ACHN (cell line): ENCODE measurements around the gene AIG1.
"Not testable (repeated sequence)": the region's sequence is repeated elsewhere in the genome, so short reads cannot be mapped to it uniquely, and the experiment has no call there.

Source experiments
- DNase-seq: peaks from one replicate; pipeline ENCODE4 v3.0.0-alpha.2; 2015
- in situ Hi-C: cut with HindIII; loops from 2 replicates; pipeline ENCODE4 v1.10.0; 2017; ENCODE audit warnings: low sequenced_read_pairs, low pct_ligation_motif_present, low pct_unique_long_range_greater_than_20kb

Gene AIG1

GRCh38 chr6:143112084-143112768, 51.5 kb downstream of the AIG1 start:
- in situ Hi-C loops, result no loop called here
- no peak for DNase-seq

- DNase-seq, result no peak
- in situ Hi-C loops, result no loop called here
Measured at GRCh38 chr6:143112837-143113236, 52.1 kb downstream of the AIG1 start.

- in situ Hi-C loops, result no loop called here
- DNase-seq, result no peak
Measured at GRCh38 chr6:143115728-143116127, 55.0 kb downstream of the AIG1 start.

- in situ Hi-C loops, result no loop called here
- DNase-seq, result no peak
Measured at GRCh38 chr6:143117108-143117507, 56.4 kb downstream of the AIG1 start.

GRCh38 chr6:143119260-143119659, 58.6 kb downstream of the AIG1 start:
- in situ Hi-C loops, result no loop called here
- DNase-seq, result no peak

GRCh38 chr6:143123081-143123480, 62.4 kb downstream of the AIG1 start:
- in situ Hi-C loops, result no loop called here
- no peak for DNase-seq

GRCh38 chr6:143123941-143124340, 63.3 kb downstream of the AIG1 start:
- in situ Hi-C loops, result no loop called here

GRCh38 chr6:143125455-143125854, 64.8 kb downstream of the AIG1 start:
- in situ Hi-C loops, result no loop called here
- no peak for DNase-seq

More at GRCh38 chr6:143123941-143124340, 63.3 kb downstream of the AIG1 start:
- DNase-seq, result no peak

GRCh38 chr6:143125864-143126573, 65.3 kb downstream of the AIG1 start:
- DNase-seq, result peak; percentile 24

GRCh38 chr6:143126574-143126941, 65.9 kb downstream of the AIG1 start:
- DNase-seq, result no peak
- in situ Hi-C loops, result no loop called here

More at GRCh38 chr6:143125864-143126573, 65.3 kb downstream of the AIG1 start:
- in situ Hi-C loops, result no loop called here

- in situ Hi-C loops, result no loop called here
- DNase-seq, result no peak
Measured at GRCh38 chr6:143127941-143128680, 67.4 kb downstream of the AIG1 start.

GRCh38 chr6:143128681-143129015, 68.0 kb downstream of the AIG1 start:
- in situ Hi-C loops, result no loop called here
- DNase-seq, result no peak

GRCh38 chr6:143130928-143131327, 70.2 kb downstream of the AIG1 start:
- in situ Hi-C loops, result no loop called here
- no peak for DNase-seq

GRCh38 chr6:143135325-143135724, 74.6 kb downstream of the AIG1 start:
- in situ Hi-C loops, result no loop called here
- no peak for DNase-seq

GRCh38 chr6:143135797-143136561, 75.3 kb downstream of the AIG1 start:
- no peak for DNase-seq
- in situ Hi-C loops, result no loop called here

- no peak for DNase-seq
- in situ Hi-C loops, result no loop called here
Measured at GRCh38 chr6:143136647-143137046, 76.0 kb downstream of the AIG1 start.

- in situ Hi-C loops, result no loop called here
- DNase-seq, result no peak
Measured at GRCh38 chr6:143139239-143139784, 78.6 kb downstream of the AIG1 start.

GRCh38 chr6:143139884-143140283, 79.2 kb downstream of the AIG1 start:
- DNase-seq, in situ Hi-C loops: not testable (repeated sequence)

GRCh38 chr6:143140767-143141166, 80.1 kb downstream of the AIG1 start:
- no peak for DNase-seq
- in situ Hi-C loops, result no loop called here
